Measurements from ENCODE around the gene DNAJC22.

- no peak for TF ChIP-seq CTCF (IDR thresholded peaks at IDR 0.05; ENCODE audit: poor library complexity, severe bottlenecking)
- no peak for TF ChIP-seq REST (IDR thresholded peaks at IDR 0.05; ENCODE audit: borderline replicate concordance)
Observed at GRCh38 chr12:49304161-49304560, 42.5 kb upstream of the DNAJC22 start.
